GDM1 (cell line): ENCODE data around the gene FEN1.

Experiments
- DNase-seq: peaks from one replicate; lab custom pipeline; 2025; lab: John Stamatoyannopoulos, UW

FEN1 gene

GRCh38 chr11:61841636-61842527 is 49.2 kb downstream of the FEN1 start:
- no peak for DNase-seq

- DNase-seq = no peak
Observed at GRCh38 chr11:61842528-61842820, 49.8 kb downstream of the FEN1 start.

GRCh38 chr11:61844909-61845565 is 52.3 kb downstream of the FEN1 start:
- no peak for DNase-seq

GRCh38 chr11:61846362-61847020 is 53.8 kb downstream of the FEN1 start:
- DNase-seq = no peak
